GM19023 (cell line): ENCODE results near the gene FREM1.

Experiments used
- ATAC-seq: cut with Tn5 transposase; IDR thresholded peaks from one replicate; pipeline ENCODE4 v1.9.1; 2021; ENCODE audit warnings: mild to moderate bottlenecking, moderate library complexity; ENCODE audit not compliant: unreplicated experiment

The FREM1 gene

GRCh38 chr9:14769230-14769571, 141.0 kb downstream of the FREM1 start:
- no peak for ATAC-seq

GRCh38 chr9:14768405-14769229, 141.6 kb downstream of the FREM1 start:
- ATAC-seq = no peak

GRCh38 chr9:14766299-14766698, 143.9 kb downstream of the FREM1 start:
- ATAC-seq = no peak

GRCh38 chr9:14761584-14761983, 148.6 kb downstream of the FREM1 start:
- no peak for ATAC-seq

GRCh38 chr9:14760060-14760459, 150.2 kb downstream of the FREM1 start:
- ATAC-seq = no peak

- no peak for ATAC-seq
Observed at GRCh38 chr9:14756291-14756690, 153.9 kb downstream of the FREM1 start.

- ATAC-seq = no peak
Observed at GRCh38 chr9:14752871-14753270, 157.4 kb downstream of the FREM1 start.

- no peak for ATAC-seq
Observed at GRCh38 chr9:14752271-14752670, 158.0 kb downstream of the FREM1 start.

- no peak for ATAC-seq
Observed at GRCh38 chr9:14750821-14751220, 159.4 kb downstream of the FREM1 start.

- ATAC-seq = no peak
Observed at GRCh38 chr9:14749741-14750211, 160.5 kb downstream of the FREM1 start.

- ATAC-seq = no peak
Observed at GRCh38 chr9:14748373-14748772, 161.9 kb downstream of the FREM1 start.

GRCh38 chr9:14747111-14747510, 163.1 kb downstream of the FREM1 start:
- no peak for ATAC-seq

GRCh38 chr9:14746626-14747025, 163.6 kb downstream of the FREM1 start:
- no peak for ATAC-seq

- no peak for ATAC-seq
Observed at GRCh38 chr9:14744768-14745167, 165.5 kb downstream of the FREM1 start.

GRCh38 chr9:14741369-14741768, 168.9 kb downstream of the FREM1 start:
- ATAC-seq = peak; percentile 99

- no peak for ATAC-seq
Observed at GRCh38 chr9:14733133-14733532, 177.1 kb downstream of the FREM1 start.

- ATAC-seq = no peak
Observed at GRCh38 chr9:14731294-14731981, 178.8 kb downstream of the FREM1 start.

- no peak for ATAC-seq
Observed at GRCh38 chr9:14730461-14730898, 179.7 kb downstream of the FREM1 start.

- no peak for ATAC-seq
Observed at GRCh38 chr9:14723301-14723700, 186.9 kb downstream of the FREM1 start.

- ATAC-seq = no peak
Observed at GRCh38 chr9:14722391-14723035, 187.7 kb downstream of the FREM1 start, which contains the start of gene CER1. CER1 (minus strand) TSS chr9:14722733; CDS start chr9:14722672, 61 bp downstream.

- no peak for ATAC-seq
Observed at GRCh38 chr9:14719231-14719923, 190.9 kb downstream of the FREM1 start.
